ENCODE data around the gene SF3A1.
A peak's percentile ranks its signal among the peaks of the same experiment; 100 is the strongest.

The SF3A1 gene

DNA sequence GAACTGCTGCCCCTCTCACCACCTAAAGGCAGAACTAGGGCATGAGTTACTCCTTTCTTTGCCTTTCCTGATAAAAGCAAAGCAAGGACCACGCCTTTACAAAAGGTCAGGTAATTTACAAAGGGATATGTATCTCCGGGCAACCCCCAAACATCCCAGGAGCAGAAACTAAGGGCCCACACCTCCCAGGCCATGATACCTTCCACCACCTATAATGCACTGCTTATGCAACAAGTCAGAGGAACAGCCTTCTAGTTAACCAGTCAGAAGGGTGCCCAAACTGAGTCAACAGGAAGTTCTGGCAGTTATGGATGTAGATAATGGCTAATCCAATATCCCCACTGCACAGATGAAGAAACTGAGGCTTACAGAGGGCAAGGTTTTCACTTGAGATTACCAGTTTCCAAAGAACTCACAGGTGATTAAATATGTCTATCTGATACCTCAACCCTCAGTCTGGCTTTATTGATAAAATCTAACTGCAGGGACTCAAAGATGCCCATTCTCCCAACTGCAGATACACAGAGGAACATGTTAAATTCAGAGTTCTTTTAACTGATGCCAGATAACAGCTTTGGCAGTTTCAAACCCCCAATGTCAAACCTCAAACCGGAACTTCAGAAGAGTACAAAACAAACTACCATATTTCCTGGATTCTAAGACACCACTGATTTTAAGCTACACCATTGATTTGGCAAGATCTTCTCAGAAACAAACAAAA, 50.6 kb downstream of the SF3A1 start:
- H3K27ac ChIP-seq: 0 out of 2 replicates have a peak overlapping the region, but pooled peaks have one; percentile 7
- TF ChIP-seq, protein P1, sequence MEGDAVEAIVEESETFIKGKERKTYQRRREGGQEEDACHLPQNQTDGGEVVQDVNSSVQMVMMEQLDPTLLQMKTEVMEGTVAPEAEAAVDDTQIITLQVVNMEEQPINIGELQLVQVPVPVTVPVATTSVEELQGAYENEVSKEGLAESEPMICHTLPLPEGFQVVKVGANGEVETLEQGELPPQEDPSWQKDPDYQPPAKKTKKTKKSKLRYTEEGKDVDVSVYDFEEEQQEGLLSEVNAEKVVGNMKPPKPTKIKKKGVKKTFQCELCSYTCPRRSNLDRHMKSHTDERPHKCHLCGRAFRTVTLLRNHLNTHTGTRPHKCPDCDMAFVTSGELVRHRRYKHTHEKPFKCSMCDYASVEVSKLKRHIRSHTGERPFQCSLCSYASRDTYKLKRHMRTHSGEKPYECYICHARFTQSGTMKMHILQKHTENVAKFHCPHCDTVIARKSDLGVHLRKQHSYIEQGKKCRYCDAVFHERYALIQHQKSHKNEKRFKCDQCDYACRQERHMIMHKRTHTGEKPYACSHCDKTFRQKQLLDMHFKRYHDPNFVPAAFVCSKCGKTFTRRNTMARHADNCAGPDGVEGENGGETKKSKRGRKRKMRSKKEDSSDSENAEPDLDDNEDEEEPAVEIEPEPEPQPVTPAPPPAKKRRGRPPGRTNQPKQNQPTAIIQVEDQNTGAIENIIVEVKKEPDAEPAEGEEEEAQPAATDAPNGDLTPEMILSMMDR (IDR thresholded peaks at IDR 0.05): no peak
- no peak for TF ChIP-seq ZFX (IDR thresholded peaks at IDR 0.05; ENCODE audit: borderline replicate concordance)

DNA sequence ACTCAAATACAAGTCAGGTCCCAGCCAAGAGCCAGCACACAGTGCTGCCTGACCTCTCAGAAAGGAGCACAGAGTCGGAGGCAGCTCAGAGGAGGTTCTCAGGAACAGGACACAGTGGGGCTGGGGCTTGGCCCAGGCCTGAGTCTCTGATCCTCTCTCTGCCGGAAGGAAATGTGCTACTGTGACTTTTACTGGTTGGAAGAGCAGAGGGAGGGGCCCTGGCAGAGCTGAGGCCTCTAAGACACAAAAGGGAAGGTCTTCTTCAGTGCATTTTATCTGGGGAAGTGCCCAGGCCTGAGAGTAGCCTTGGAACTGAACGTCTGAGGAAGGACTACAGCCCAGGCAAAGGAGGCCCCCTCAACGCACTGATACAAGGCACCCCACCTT, 51.2 kb downstream of the SF3A1 start:
- TF ChIP-seq ZFX (IDR thresholded peaks at IDR 0.05; ENCODE audit: borderline replicate concordance): no peak
- TF ChIP-seq, protein P1 (IDR thresholded peaks at IDR 0.05): no peak
- 0 out of 2 replicates have a peak overlapping the region, but pooled peaks have one; percentile 7 for H3K27ac ChIP-seq

DNA sequence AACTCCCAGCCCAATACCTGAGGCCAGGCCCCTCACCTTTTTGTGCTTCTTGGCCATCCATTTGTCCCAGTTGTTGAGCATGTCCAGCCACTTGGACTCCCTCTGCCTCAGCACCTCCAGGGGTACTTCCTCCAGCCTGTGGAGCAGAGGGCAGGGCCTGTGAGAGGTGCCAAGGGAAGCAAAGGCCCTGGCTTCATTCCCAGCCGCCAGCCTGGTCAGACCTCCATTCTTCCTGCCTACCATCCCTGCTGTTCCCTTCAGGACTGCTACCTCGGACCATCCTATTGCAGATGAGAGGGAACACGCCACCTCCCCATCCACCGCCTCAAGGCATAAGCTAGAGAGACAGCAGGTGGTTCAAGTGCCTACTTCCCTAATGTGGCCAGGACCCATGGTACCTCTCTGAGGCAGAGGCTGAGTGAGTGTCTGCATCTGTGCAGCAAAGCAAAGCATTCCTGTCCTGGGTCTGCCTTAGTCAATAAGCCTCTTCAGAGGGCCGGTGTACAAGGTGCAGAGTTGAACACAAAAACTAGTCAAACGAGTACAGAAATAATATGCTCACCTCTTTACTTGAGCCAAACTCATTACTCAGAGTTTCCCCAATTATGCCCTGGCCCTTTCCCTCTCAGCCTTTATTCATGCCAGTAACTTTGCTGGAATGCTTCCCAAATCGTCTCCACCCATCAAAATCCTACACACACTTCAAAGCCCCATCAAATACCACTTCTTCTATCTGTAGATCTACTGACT, 52.0 kb downstream of the SF3A1 start:
- 0 out of 2 replicates have a peak overlapping the region, but pooled peaks have one; percentile 7 for H3K27ac ChIP-seq
- TF ChIP-seq ZFX (IDR thresholded peaks at IDR 0.05; ENCODE audit: borderline replicate concordance): no peak
- TF ChIP-seq, protein P1 (IDR thresholded peaks at IDR 0.05): no peak

DNA sequence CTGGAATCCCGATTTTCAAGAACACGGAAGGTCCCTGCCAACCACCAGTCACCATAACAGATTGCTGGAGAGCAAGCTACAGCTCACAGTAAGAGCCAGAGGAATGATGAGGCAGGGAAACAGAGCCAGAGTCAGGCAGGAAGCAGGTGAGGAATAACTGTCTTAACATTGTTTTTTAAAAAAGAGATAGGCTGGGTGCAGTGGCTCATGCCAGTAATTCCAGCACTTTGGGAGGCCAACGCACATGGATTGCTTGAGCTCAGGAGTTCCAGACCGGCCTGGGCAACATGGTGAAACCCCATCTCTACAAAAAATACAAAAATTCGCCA, 53.9 kb downstream of the SF3A1 start:
- H3K27ac ChIP-seq: no peak overlapping the region
- TF ChIP-seq, protein P1 (IDR thresholded peaks at IDR 0.05): no peak
- TF ChIP-seq ZFX (IDR thresholded peaks at IDR 0.05; ENCODE audit: borderline replicate concordance): no peak

DNA sequence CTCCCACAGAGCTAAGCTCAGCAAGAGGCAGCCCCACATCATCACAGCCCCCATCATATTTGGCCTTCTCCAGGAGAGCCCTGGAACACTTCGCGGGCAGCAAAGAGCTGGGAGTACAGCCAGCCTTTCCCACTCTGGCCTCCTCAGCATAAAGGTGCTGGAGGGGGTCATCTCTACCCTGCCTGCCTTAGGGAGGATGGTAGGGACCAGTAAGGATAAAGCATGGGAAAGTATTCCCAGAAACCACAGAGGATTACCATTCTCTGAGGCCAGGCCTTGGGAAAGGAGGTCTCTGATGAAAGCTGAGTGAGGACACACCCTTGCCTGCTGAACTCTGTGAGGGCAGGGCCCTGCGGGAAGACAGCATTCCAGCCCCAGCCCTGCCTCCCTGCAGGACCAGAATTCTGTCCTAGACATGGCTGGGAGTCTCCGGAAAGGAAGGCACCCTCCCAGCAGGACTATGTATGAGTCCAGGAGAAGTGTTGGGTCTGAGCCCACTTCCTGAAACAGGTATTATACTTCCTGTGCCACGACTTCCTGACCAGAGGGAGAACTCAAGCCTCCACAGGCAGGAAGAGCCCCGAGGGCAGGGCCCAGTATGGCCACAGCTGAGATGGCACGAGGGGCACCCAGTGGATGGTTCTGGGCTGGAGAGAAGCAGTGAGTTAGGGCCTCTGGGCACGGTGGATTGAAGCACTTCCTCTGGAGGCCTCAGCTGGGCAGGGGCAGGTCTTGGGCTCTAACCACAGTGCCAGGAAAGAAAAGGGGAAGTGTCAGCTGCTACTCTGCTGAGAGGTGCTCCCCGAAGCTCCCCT, 54.5 kb downstream of the SF3A1 start:
- H3K27ac ChIP-seq: no peak overlapping the region
- no peak for TF ChIP-seq ZFX (IDR thresholded peaks at IDR 0.05; ENCODE audit: borderline replicate concordance)
- TF ChIP-seq, protein P1 (IDR thresholded peaks at IDR 0.05): no peak

DNA sequence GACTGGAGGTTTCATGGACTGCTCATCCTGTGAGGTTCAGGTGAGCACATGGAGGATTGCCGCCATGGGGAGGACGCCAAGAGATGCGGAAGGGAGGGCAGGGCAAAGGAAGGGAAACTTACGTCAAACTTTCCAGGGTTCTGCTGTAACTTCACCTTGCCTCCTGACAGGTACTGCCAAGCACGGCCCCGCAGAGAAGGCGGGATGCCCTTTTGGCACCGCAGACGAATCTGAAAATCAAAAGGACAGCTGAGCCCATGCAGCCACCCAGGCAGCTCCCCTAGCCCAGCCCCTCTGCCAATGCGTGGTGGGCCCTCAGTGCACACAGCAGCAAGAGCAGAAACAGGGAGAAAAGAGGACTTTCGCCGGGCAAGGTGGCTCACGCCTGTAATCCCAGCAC, 57.4 kb downstream of the SF3A1 start:
- no peak for TF ChIP-seq ZFX (IDR thresholded peaks at IDR 0.05; ENCODE audit: borderline replicate concordance)
- TF ChIP-seq, protein P1 (IDR thresholded peaks at IDR 0.05): no peak
- H3K27ac ChIP-seq: peak overlapping the region; percentile 77

Data from 22Rv1 (cell line).